ENCODE measurements around the gene PRKCH. TPM values are rescaled to one million over a fixed set of nuclear protein-coding genes. Genes with fewer than 3 reads are reported as not detected.

Gene PRKCH
- total RNA-seq, 1 experiment from 2014 or later = 2.7 TPM

DNA sequence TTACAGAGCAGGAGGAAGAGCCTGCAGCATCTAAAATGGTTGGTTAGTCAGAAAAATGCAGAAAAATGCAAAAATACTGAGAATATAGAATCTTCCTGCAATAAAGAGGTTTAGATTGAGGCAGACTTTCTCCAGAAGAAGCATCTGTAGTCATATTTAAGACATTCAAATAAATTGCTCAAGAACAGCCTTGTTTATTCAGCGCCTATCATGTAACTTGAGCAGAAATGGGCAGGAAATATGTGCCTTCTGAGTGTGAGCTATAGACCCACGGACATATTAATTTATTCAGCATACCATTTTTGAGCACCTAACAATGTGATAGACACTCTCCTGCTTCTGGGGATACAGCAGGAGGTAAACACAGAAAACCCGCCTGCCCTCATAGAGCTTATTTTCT is 272.0 kb downstream of the PRKCH start:
- TF ChIP-seq POLR2AphosphoS5 (IDR thresholded peaks at IDR 0.05; ENCODE audit: low read depth, low read length) (no peak), CTCF (IDR thresholded peaks at IDR 0.05) (no peak), TCF7L2 (IDR thresholded peaks at IDR 0.05; ENCODE audit: low read depth, low read length) (no peak), SIN3A (IDR thresholded peaks at IDR 0.05; ENCODE audit: borderline replicate concordance, insufficient read depth, low read depth, low read length) (no peak)
- CTCF ChIA-PET = no interaction called here

DNA sequence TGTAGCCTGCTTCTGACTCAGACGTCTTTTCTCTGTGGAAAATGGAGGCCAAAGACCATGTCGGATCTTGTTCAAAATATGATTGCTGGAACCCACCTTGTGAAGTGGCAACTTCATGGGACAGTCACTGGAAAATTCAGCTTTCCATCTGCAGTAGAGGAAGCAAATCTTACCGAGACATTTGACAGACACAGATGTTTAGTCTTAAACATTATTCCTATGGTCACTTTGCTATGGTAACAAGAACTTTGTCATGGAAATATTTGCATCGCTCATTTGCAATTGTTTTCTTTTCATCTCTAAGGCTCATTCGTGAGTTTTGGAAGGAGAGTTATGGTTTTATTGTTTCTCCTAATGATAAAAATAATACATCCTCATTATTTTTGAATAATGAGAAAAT is 275.6 kb downstream of the PRKCH start:
- Histone ChIP-seq H3K27ac (ENCODE audit: low read length) (no peak overlapping the region), H3K4me3 (ENCODE audit: low read depth in 2 of 2, low read length in 2 of 2) (no peak overlapping the region), H3K9me3 (ENCODE audit: control insufficient read depth, insufficient read depth, low read depth, low read length) (no peaks in the 10 kb centered on the region), H3K27me3 (ENCODE audit: control insufficient read depth, insufficient read depth, low read length) (no peaks in the 10 kb centered on the region), H3K4me1 (ENCODE audit: control insufficient read depth, insufficient read depth, low read length) (peaks cover 3% of the 10 kb centered on the region; the same call in 1 of the 2 replicates), H3K36me3 (ENCODE audit: control insufficient read depth, insufficient read depth, low read length) (no peaks in the 10 kb centered on the region)
- TF ChIP-seq SIN3A (IDR thresholded peaks at IDR 0.05; ENCODE audit: borderline replicate concordance, insufficient read depth, low read depth, low read length) (no peak), POLR2AphosphoS5 (IDR thresholded peaks at IDR 0.05; ENCODE audit: low read depth, low read length) (no peak), CTCF (IDR thresholded peaks at IDR 0.05) (no peak), TCF7L2 (IDR thresholded peaks at IDR 0.05; ENCODE audit: low read depth, low read length) (no peak)
- TF ChIP-seq, protein P1, sequence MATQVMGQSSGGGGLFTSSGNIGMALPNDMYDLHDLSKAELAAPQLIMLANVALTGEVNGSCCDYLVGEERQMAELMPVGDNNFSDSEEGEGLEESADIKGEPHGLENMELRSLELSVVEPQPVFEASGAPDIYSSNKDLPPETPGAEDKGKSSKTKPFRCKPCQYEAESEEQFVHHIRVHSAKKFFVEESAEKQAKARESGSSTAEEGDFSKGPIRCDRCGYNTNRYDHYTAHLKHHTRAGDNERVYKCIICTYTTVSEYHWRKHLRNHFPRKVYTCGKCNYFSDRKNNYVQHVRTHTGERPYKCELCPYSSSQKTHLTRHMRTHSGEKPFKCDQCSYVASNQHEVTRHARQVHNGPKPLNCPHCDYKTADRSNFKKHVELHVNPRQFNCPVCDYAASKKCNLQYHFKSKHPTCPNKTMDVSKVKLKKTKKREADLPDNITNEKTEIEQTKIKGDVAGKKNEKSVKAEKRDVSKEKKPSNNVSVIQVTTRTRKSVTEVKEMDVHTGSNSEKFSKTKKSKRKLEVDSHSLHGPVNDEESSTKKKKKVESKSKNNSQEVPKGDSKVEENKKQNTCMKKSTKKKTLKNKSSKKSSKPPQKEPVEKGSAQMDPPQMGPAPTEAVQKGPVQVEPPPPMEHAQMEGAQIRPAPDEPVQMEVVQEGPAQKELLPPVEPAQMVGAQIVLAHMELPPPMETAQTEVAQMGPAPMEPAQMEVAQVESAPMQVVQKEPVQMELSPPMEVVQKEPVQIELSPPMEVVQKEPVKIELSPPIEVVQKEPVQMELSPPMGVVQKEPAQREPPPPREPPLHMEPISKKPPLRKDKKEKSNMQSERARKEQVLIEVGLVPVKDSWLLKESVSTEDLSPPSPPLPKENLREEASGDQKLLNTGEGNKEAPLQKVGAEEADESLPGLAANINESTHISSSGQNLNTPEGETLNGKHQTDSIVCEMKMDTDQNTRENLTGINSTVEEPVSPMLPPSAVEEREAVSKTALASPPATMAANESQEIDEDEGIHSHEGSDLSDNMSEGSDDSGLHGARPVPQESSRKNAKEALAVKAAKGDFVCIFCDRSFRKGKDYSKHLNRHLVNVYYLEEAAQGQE (IDR thresholded peaks at IDR 0.05; ENCODE audit: insufficient read depth in 1 of 2, low read depth in 2 of 2, low read length in 1 of 2) = no peak
- ChIA-PET CTCF (interaction anchor here (0.7 kb wide), 1 partner anchor 28 kb away, joined by 3 read pairs; no protein-coding TSS in a partner anchor), POLR2A (no interaction called here)
- in situ Hi-C loops (cut with HindIII; ENCODE audit: low pct_unique_long_range_greater_than_20kb, low sequenced_read_pairs) (no loop called here), intact Hi-C loops (cut with micrococcal nuclease; ENCODE audit: unreplicated experiment) (no loop called here)
- ATAC-seq (no peak), DNase-seq (ENCODE audit: low read depth, low spot score) (no peak)
- no TSS peak for BruUV-seq (replicated peaks)

More for the DNA sequence above, 272.0 kb downstream of the PRKCH start:
- H3K9me3 ChIP-seq (ENCODE audit: control insufficient read depth, insufficient read depth, low read depth, low read length) = no peaks in the 10 kb centered on the region
- H3K4me1 ChIP-seq (ENCODE audit: control insufficient read depth, insufficient read depth, low read length) = no peaks in the 10 kb centered on the region
- H3K36me3 ChIP-seq (ENCODE audit: control insufficient read depth, insufficient read depth, low read length) = no peaks in the 10 kb centered on the region
- H3K4me3 ChIP-seq (ENCODE audit: low read depth in 2 of 2, low read length in 2 of 2) = no peak overlapping the region
- DNase-seq (ENCODE audit: low read depth, low spot score) (no peak), ATAC-seq (no peak)
- no TSS peak for BruUV-seq (replicated peaks)
- in situ Hi-C loops (cut with HindIII; ENCODE audit: low pct_unique_long_range_greater_than_20kb, low sequenced_read_pairs) = no loop called here
- intact Hi-C loops (cut with micrococcal nuclease; ENCODE audit: unreplicated experiment) = no loop called here
- H3K27ac ChIP-seq (ENCODE audit: low read length) = no peak overlapping the region
- H3K27me3 ChIP-seq (ENCODE audit: control insufficient read depth, insufficient read depth, low read length) = no peaks in the 10 kb centered on the region
- POLR2A ChIA-PET = no interaction called here

Measured in Panc1 (cell line).